HEK293 (cell line): ENCODE data around the gene MVK.

Experiments used
- CTCF ChIA-PET: fragments of 350-600 bp; formaldehyde crosslinking; extraction: SDS; loops from one replicate; lab custom pipeline; 2021; ENCODE audit warnings: antibody characterized with exemption; lab: Yijun Ruan, JAX
- POLR2A ChIA-PET: fragments of 300-600 bp; formaldehyde crosslinking; extraction: SDS; loops from one replicate; lab custom pipeline; 2020; ENCODE audit warnings: antibody characterized with exemption, inconsistent platforms; lab: Yijun Ruan, JAX
- H3K27ac ChIP-seq: fragments of 200-500 bp; sonication (Bioruptor generic); 2 replicates; pipeline ENCODE4 v1.5.1; 2014; ENCODE audit warnings: low read depth, low read length, control low read depth, inconsistent platforms; ENCODE audit errors: extremely low read depth
- H3K36me3 ChIP-seq, 2 experiments: fragments of 200-500 bp in 1 of 2; sonication (Bioruptor generic) in 1 of 2; 1 replicate in 1 of 2; 2 replicates in 1 of 2; pipeline ENCODE4 v1.5.1; 2014 to 2017; ENCODE audit warnings: inconsistent platforms in 2 of 2, low read length in 2 of 2; ENCODE audit not compliant: control insufficient read depth in 2 of 2, insufficient read depth in 1 of 2
- H3K4me1 ChIP-seq: fragments of 200-500 bp; sonication (Bioruptor generic); 2 replicates; pipeline ENCODE4 v1.5.1; 2014; ENCODE audit warnings: mild to moderate bottlenecking, low read length, inconsistent platforms; ENCODE audit not compliant: control insufficient read depth, insufficient read depth
- H3K4me3 ChIP-seq: 2 replicates; pipeline ENCODE4 v1.5.1; 2011; ENCODE audit warnings: low read depth, mild to moderate bottlenecking, control low read depth, low read length, moderate library complexity
- H3K9me3 ChIP-seq: fragments of 200-500 bp; sonication (Bioruptor generic); 2 replicates; pipeline ENCODE4 v1.5.1; 2014; ENCODE audit warnings: low read depth, low read length, inconsistent platforms; ENCODE audit not compliant: control insufficient read depth, insufficient read depth
- PRDM10 ChIP-seq: fragments of 450-650 bp; formaldehyde crosslinking; IDR thresholded peaks from 2 replicates; pipeline ENCODE4 v1.5.1; 2016; ENCODE audit warnings: missing biosample characterization, missing genetic modification characterization
- PRDM6 ChIP-seq: fragments of 450-650 bp; formaldehyde crosslinking; IDR thresholded peaks from 2 replicates; pipeline ENCODE4 v1.5.1; 2017; ENCODE audit warnings: missing biosample characterization, missing genetic modification characterization
- SP2 ChIP-seq: fragments of 450-650 bp; formaldehyde crosslinking; IDR thresholded peaks from 2 replicates; pipeline ENCODE4 v1.5.1; 2016; ENCODE audit warnings: missing biosample characterization, missing genetic modification characterization
- ZBTB17 ChIP-seq: fragments of 450-650 bp; formaldehyde crosslinking; IDR thresholded peaks from 2 replicates; pipeline ENCODE4 v1.5.1; 2016; ENCODE audit warnings: missing biosample characterization, missing genetic modification characterization
- ZFP69B ChIP-seq: fragments of 450-650 bp; formaldehyde crosslinking; IDR thresholded peaks from 2 replicates; pipeline ENCODE4 v1.5.1; 2016; ENCODE audit warnings: missing biosample characterization, missing genetic modification characterization
- ZNF280C ChIP-seq: fragments of 450-650 bp; formaldehyde crosslinking; IDR thresholded peaks from 2 replicates; pipeline ENCODE4 v1.5.1; 2016; ENCODE audit warnings: missing biosample characterization, missing genetic modification characterization
- ZNF280D ChIP-seq: fragments of 450-650 bp; formaldehyde crosslinking; IDR thresholded peaks from 2 replicates; pipeline ENCODE4 v1.5.1; 2016; ENCODE audit warnings: missing biosample characterization, missing genetic modification characterization
- ZNF292 ChIP-seq: fragments of 450-650 bp; formaldehyde crosslinking; IDR thresholded peaks from 2 replicates; pipeline ENCODE4 v1.5.1; 2016; ENCODE audit warnings: low read depth, missing biosample characterization, missing genetic modification characterization, borderline replicate concordance
- ZNF510 ChIP-seq: fragments of 450-650 bp; formaldehyde crosslinking; IDR thresholded peaks from 2 replicates; pipeline ENCODE4 v1.5.1; 2018; ENCODE audit warnings: mild to moderate bottlenecking, missing genetic modification characterization, missing biosample characterization; ENCODE audit not compliant: insufficient replicate concordance
- ZNF518A ChIP-seq: fragments of 450-650 bp; formaldehyde crosslinking; conservative IDR thresholded peaks from 2 replicates; pipeline ENCODE4 v1.5.1; 2016; ENCODE audit warnings: low read depth, missing biosample characterization, missing genetic modification characterization
- ZNF610 ChIP-seq: fragments of 450-650 bp; formaldehyde crosslinking; IDR thresholded peaks from 2 replicates; pipeline ENCODE4 v1.5.1; 2016; ENCODE audit warnings: missing biosample characterization, missing genetic modification characterization, borderline replicate concordance
- ZNF677 ChIP-seq: fragments of 450-650 bp; IDR thresholded peaks from 2 replicates; pipeline ENCODE4 v1.5.0; 2018; ENCODE audit warnings: missing biosample characterization, mild to moderate bottlenecking, missing genetic modification characterization, moderate library complexity
- ZNF792 ChIP-seq: fragments of 450-650 bp; formaldehyde crosslinking; IDR thresholded peaks from 2 replicates; pipeline ENCODE4 v1.5.1; 2016; ENCODE audit warnings: missing biosample characterization, missing genetic modification characterization
- ZSCAN18 ChIP-seq: fragments of 450-650 bp; formaldehyde crosslinking; IDR thresholded peaks from 2 replicates; pipeline ENCODE4 v1.5.1; 2016; ENCODE audit warnings: missing biosample characterization, missing genetic modification characterization

Gene MVK

GRCh38 chr12:109560867-109561710 is 12.5 kb upstream of the MVK start:
- Histone ChIP-seq H3K36me3 (peaks cover 7 to 38% of the 10 kb centered on the region in 2 experiments; a peak in 2 of 3 replicates), H3K27ac (no peak overlapping the region), H3K4me1 (no peaks in the 10 kb centered on the region), H3K4me3 (no peak overlapping the region), H3K9me3 (no peaks in the 10 kb centered on the region)
- TF ChIP-seq ZNF292 (tag by site-specific recombination) (no peak), ZNF280D (tag by site-specific recombination) (no peak)
- POLR2A ChIA-PET: no interaction called here
- CTCF ChIA-PET: interaction anchor here (2.0 kb wide), 1 partner anchor 43 kb away, joined by 6 read pairs; no protein-coding TSS in a partner anchor

- no peaks in the 10 kb centered on the region for H3K4me1 ChIP-seq
- ChIA-PET CTCF (no interaction called here), POLR2A (no interaction called here)
- H3K9me3 ChIP-seq: no peaks in the 10 kb centered on the region
- no peak overlapping the region for H3K4me3 ChIP-seq
- H3K36me3 ChIP-seq: peaks cover 7 to 44% of the 10 kb centered on the region in 2 experiments; a peak in 2 of 3 replicates
- H3K27ac ChIP-seq: no peak overlapping the region
- TF ChIP-seq PRDM6 (tag by site-specific recombination) (no peak), ZNF792 (tag by site-specific recombination) (no peak), ZFP69B (tag by site-specific recombination) (no peak), ZNF510 (tag by site-specific recombination) (no peak), PRDM10 (tag by site-specific recombination) (no peak), ZBTB17 (tag by site-specific recombination) (no peak), SP2 (tag by site-specific recombination) (no peak), ZNF610 (no peak), ZNF518A (tag by site-specific recombination) (no peak), ZNF280C (tag by site-specific recombination) (no peak), ZNF292 (tag by site-specific recombination) (no peak), ZSCAN18 (tag by site-specific recombination) (no peak), ZNF677 (tag by site-specific recombination) (no peak)
These were observed 11.9 kb upstream of the MVK start for GRCh38 chr12:109561711-109562030.
